SU-DHL-6 (cell line): Measurements from ENCODE around the gene MAST2.

Source experiments
- CTCF ChIP-seq: fragments of 200-600 bp; sonication (generic); IDR thresholded peaks from one replicate; pipeline ENCODE4 v1.5.1; 2017; ENCODE audit warnings: antibody characterized with exemption, mild to moderate bottlenecking, low read length, moderate library complexity; ENCODE audit not compliant: insufficient read depth, poor library complexity, severe bottlenecking
- EZH2phosphoT487 ChIP-seq: fragments of 200-600 bp; sonication (generic), shearing (Covaris generic); conservative IDR thresholded peaks from 2 replicates; pipeline ENCODE4 v1.6.1; 2018; ENCODE audit warnings: mild to moderate bottlenecking, antibody characterized with exemption, low read length, moderate library complexity, mixed read lengths

GRCh38 chr1:45925728-45926287 lies 122.4 kb downstream of the MAST2 start:
- TF ChIP-seq CTCF (no peak), EZH2phosphoT487 (no peak)
